Upper lobe of left lung (tissue), 6 donors: Measurements from ENCODE around the gene MOB3B. TPM values are rescaled to one million over a fixed set of nuclear protein-coding genes. Genes with fewer than 3 reads are reported as not detected.

ENCODE experiments used
- ATAC-seq, 2 donors: fragments of 200-7000 bp; cut with Tn5 transposase; one replicate each; pipeline ENCODE4 v1.9.1; 2022; ENCODE audit warnings: mild to moderate bottlenecking in 2 of 2, moderate library complexity in 2 of 2; ENCODE audit not compliant: low FRiP score in 2 of 2
- DNase-seq, 2 donors: peaks; one replicate each; pipeline ENCODE4 v3.0.0-alpha.2; 2019 to 2020
- H3K27ac ChIP-seq, 4 donors: fragments of 200-600 bp; sonication (generic); one replicate each; pipeline ENCODE4 v1.5.1; 2016 to 2019
- H3K27me3 ChIP-seq, 4 donors: fragments of 200-600 bp; sonication (generic); one replicate each; pipeline ENCODE4 v1.5.1; 2017 to 2019
- H3K36me3 ChIP-seq, 4 donors: fragments of 200-600 bp; sonication (generic); one replicate each; pipeline ENCODE4 v1.5.1; 2016 to 2019
- H3K4me1 ChIP-seq, 4 donors: fragments of 200-600 bp; sonication (generic); one replicate each; pipeline ENCODE4 v1.5.1; 2018 to 2019
- H3K4me3 ChIP-seq, 4 donors: fragments of 200-600 bp; sonication (generic); one replicate each; pipeline ENCODE4 v1.5.1; 2017 to 2019; ENCODE audit warnings: mild to moderate bottlenecking in 2 of 4, moderate library complexity in 1 of 4
- H3K9me3 ChIP-seq, 4 donors: fragments of 200-600 bp; sonication (generic); one replicate each; pipeline ENCODE4 v1.5.1; 2018 to 2019
- EP300 ChIP-seq, 4 donors: sonication (generic); formaldehyde crosslinking; IDR thresholded peaks; one replicate each; pipeline ENCODE4 v1.5.1; 2017; ENCODE audit warnings: antibody characterized with exemption in 4 of 4, control low read depth in 2 of 4
- POLR2A ChIP-seq, 4 donors: fragments of 450-650 bp; IDR thresholded peaks; one replicate each; pipeline ENCODE4 v1.5.1; 2016 to 2017; ENCODE audit warnings: antibody characterized with exemption in 4 of 4, mild to moderate bottlenecking in 2 of 4
- POLR2AphosphoS5 ChIP-seq, 2 donors: sonication (generic); formaldehyde crosslinking; IDR thresholded peaks; one replicate each; pipeline ENCODE4 v1.5.1; 2017; ENCODE audit warnings: antibody characterized with exemption in 2 of 2
- WGBS, 2 donors: methylation state at CpG; one replicate each; pipeline ENCODE4 v1.1.5; 2017 to 2018; 5-methylcytosine and 5-hydroxymethylcytosine counted together
- total RNA-seq, 6 donors: library from RNA; depleted of rRNA in 4 of 6; stranded (reverse); fragments of >200 nt in 4 of 6; gene quantifications; one replicate each; pipeline versions ENCODE4 v1.1.0 to v1.2.1, GENCODE V29; 2016 to 2021
- TF ChIP-seq, protein P1 (sequence below), 6 experiments: fragments of 450-650 bp in 4 of 6; fragments of 200-600 bp in 2 of 6; sonication (generic) in 2 of 6; IDR thresholded peaks; one replicate each; pipeline ENCODE4 v1.5.1; 2016 to 2019; ENCODE audit warnings: antibody characterized with exemption in 6 of 6
- donor health status: DM: no; HTN: no; CAD: no; lungs with moderate emphysema.
- donor health status: DM: no; HTN: yes; CAD: no; lungs with severe emphysema.

Gene MOB3B
- total RNA-seq, 6 donors from 2014 or later = 4.2 to 20.7 (median 8.3) TPM

GRCh38 chr9:27383524-27383923 is 146.1 kb downstream of the MOB3B start:
- TF ChIP-seq POLR2AphosphoS5 (IDR thresholded peaks at IDR 0.05) (no peak), EP300 (IDR thresholded peaks at IDR 0.05) (no peak)
- no peak for ATAC-seq
- H3K9me3 ChIP-seq = no peaks in the 10 kb centered on the region
- no peak overlapping the region for H3K27ac ChIP-seq
- DNase-seq = no peak
- no peaks in the 10 kb centered on the region for H3K36me3 ChIP-seq
- 82 to 90% methylated on average over 1 of the region's 1 CpG for WGBS, 2 donors
- peaks cover 0 to 23% (median 5%) of the 10 kb centered on the region in 4 donors for H3K4me1 ChIP-seq
- H3K4me3 ChIP-seq = no peak overlapping the region
- H3K27me3 ChIP-seq = no peaks in the 10 kb centered on the region

- H3K4me3 ChIP-seq = no peak overlapping the region
- no peak for TF ChIP-seq EP300 (IDR thresholded peaks at IDR 0.05)
- no peak for TF ChIP-seq POLR2AphosphoS5 (IDR thresholded peaks at IDR 0.05)
- TF ChIP-seq POLR2A (IDR thresholded peaks at IDR 0.05) = no peak
- TF ChIP-seq, protein P1, sequence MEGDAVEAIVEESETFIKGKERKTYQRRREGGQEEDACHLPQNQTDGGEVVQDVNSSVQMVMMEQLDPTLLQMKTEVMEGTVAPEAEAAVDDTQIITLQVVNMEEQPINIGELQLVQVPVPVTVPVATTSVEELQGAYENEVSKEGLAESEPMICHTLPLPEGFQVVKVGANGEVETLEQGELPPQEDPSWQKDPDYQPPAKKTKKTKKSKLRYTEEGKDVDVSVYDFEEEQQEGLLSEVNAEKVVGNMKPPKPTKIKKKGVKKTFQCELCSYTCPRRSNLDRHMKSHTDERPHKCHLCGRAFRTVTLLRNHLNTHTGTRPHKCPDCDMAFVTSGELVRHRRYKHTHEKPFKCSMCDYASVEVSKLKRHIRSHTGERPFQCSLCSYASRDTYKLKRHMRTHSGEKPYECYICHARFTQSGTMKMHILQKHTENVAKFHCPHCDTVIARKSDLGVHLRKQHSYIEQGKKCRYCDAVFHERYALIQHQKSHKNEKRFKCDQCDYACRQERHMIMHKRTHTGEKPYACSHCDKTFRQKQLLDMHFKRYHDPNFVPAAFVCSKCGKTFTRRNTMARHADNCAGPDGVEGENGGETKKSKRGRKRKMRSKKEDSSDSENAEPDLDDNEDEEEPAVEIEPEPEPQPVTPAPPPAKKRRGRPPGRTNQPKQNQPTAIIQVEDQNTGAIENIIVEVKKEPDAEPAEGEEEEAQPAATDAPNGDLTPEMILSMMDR (IDR thresholded peaks at IDR 0.05) = no peak
- no peak for ATAC-seq
- no peaks in the 10 kb centered on the region for H3K9me3 ChIP-seq
- H3K27ac ChIP-seq = no peak overlapping the region
- no peaks in the 10 kb centered on the region for H3K36me3 ChIP-seq
- 89 to 91% methylated on average over 2 of the region's 2 CpGs for WGBS, 2 donors
- no peak for DNase-seq
- H3K27me3 ChIP-seq = no peaks in the 10 kb centered on the region
- H3K4me1 ChIP-seq = peaks cover 0 to 23% (median 5%) of the 10 kb centered on the region in 4 donors
Observed at GRCh38 chr9:27382975-27383374, 146.6 kb downstream of the MOB3B start.

GRCh38 chr9:27382308-27382707 is 147.3 kb downstream of the MOB3B start:
- H3K27me3 ChIP-seq = no peaks in the 10 kb centered on the region
- ATAC-seq = no peak
- no peak overlapping the region for H3K27ac ChIP-seq
- H3K9me3 ChIP-seq = no peaks in the 10 kb centered on the region
- no peak for TF ChIP-seq POLR2A (IDR thresholded peaks at IDR 0.05)
- TF ChIP-seq, protein P1 (IDR thresholded peaks at IDR 0.05) = no peak
- no peak for TF ChIP-seq EP300 (IDR thresholded peaks at IDR 0.05)
- no peak for TF ChIP-seq POLR2AphosphoS5 (IDR thresholded peaks at IDR 0.05)
- no peak for DNase-seq
- H3K4me1 ChIP-seq = peaks cover 0 to 23% (median 5%) of the 10 kb centered on the region in 4 donors
- WGBS, 2 donors = 69 to 76% methylated on average over 4 of the region's 4 CpGs
- H3K36me3 ChIP-seq = no peaks in the 10 kb centered on the region
- H3K4me3 ChIP-seq = no peak overlapping the region

GRCh38 chr9:27379311-27380251 is 150.0 kb downstream of the MOB3B start:
- Histone ChIP-seq H3K4me3 (no peak overlapping the region), H3K27ac (no peak overlapping the region), H3K27me3 (no peaks in the 10 kb centered on the region), H3K4me1 (peaks cover 0 to 12% (median 2%) of the 10 kb centered on the region in 4 donors), H3K9me3 (no peaks in the 10 kb centered on the region), H3K36me3 (no peaks in the 10 kb centered on the region)
- ATAC-seq = peak; percentile 6 to 9
- WGBS, 2 donors = 51 to 76% methylated on average over 6 to 8 of the region's 8 CpGs
- no peak for DNase-seq
- TF ChIP-seq POLR2AphosphoS5 (IDR thresholded peaks at IDR 0.05) (no peak), EP300 (IDR thresholded peaks at IDR 0.05) (no peak), POLR2A (IDR thresholded peaks at IDR 0.05) (no peak)
- TF ChIP-seq, protein P1 (IDR thresholded peaks at IDR 0.05) = no peak

DNA sequence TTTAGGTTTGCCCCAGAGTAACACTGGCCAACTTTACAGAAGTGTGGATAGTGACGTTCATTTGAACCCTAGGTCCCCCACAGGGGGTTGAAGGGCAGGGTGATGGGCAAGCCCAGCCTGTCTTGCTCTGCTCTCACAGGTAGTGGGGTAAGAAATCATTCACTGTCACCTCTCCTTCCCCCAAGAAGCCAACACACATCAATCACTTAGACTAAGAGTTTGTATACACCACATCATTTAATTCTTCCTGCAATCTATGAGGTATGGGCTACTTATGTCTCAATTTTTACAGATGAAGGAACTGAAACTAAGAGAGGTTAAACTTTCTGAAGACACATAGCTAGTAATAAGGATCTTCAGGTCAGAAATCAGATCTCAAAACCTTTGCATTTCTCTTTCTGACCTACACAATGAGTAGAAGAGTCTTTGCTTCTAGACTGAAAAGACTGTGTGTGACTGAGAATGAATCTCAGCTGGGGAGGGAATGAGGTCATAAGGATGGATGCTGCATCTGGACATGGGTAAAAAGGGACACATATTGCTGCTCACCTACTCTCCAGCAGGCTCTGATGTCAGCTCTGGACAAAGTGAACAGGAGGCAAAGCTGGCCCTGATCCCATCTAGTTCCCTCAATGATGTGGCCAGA is 151.7 kb downstream of the MOB3B start:
- no peak for TF ChIP-seq EP300 (IDR thresholded peaks at IDR 0.05)
- TF ChIP-seq POLR2AphosphoS5 (IDR thresholded peaks at IDR 0.05) = no peak
- TF ChIP-seq POLR2A (IDR thresholded peaks at IDR 0.05) = no peak
- TF ChIP-seq, protein P1 (IDR thresholded peaks at IDR 0.05) = no peak
- Histone ChIP-seq H3K4me1 (peaks cover 0 to 12% (median 0%) of the 10 kb centered on the region in 4 donors), H3K9me3 (no peaks in the 10 kb centered on the region), H3K4me3 (no peak overlapping the region), H3K27me3 (no peaks in the 10 kb centered on the region), H3K27ac (no peak overlapping the region), H3K36me3 (no peaks in the 10 kb centered on the region)
- 58 to 81% methylated on average over 1 of the region's 1 CpG for WGBS, 2 donors
- DNase-seq (no peak), ATAC-seq (no peak)
